BJ (cell line): ENCODE results near the gene PDE1C. TPM values are rescaled to one million over a fixed set of nuclear protein-coding genes. Genes with fewer than 3 reads are reported as not detected.
"Not testable (repeated sequence)": the region's sequence is repeated elsewhere in the genome, so short reads cannot be mapped to it uniquely, and the experiment has no call there.

Experiments
- CTCF ChIA-PET: fragments of 350-600 bp; formaldehyde crosslinking; extraction: SDS; loops from one replicate; lab custom pipeline; 2021; ENCODE audit warnings: antibody characterized with exemption, inconsistent platforms; lab: Yijun Ruan, JAX
- POLR2A ChIA-PET: fragments of 300-600 bp; sonication (Branson Sonifier 250); formaldehyde crosslinking; extraction: SDS; loops from one replicate; lab custom pipeline; 2021; ENCODE audit warnings: antibody characterized with exemption; lab: Charles Lee
- DNase-seq: peaks from one replicate; pipeline ENCODE4 v3.0.0-alpha.2; 2011; ENCODE audit warnings: low read depth
- H3K27me3 ChIP-seq: 2 replicates; pipeline ENCODE4 v1.6.0; 2011; ENCODE audit warnings: low read length; ENCODE audit not compliant: control insufficient read depth, insufficient read depth
- H3K36me3 ChIP-seq: 2 replicates; pipeline ENCODE4 v1.5.1; 2011; ENCODE audit warnings: low read length; ENCODE audit not compliant: control insufficient read depth, insufficient read depth
- H3K4me3 ChIP-seq: 2 replicates; pipeline ENCODE4 v1.5.1; 2011; ENCODE audit warnings: low read depth, mild to moderate bottlenecking, control low read depth, low read length
- CTCF ChIP-seq: IDR thresholded peaks from 2 replicates; pipeline ENCODE4 v1.5.1; 2011; ENCODE audit warnings: low read depth, mild to moderate bottlenecking, control low read depth, inconsistent platforms, low read length, moderate library complexity; ENCODE audit not compliant: insufficient read depth
- polyA plus RNA-seq: library from polyadenylated mRNA; depleted of rRNA; stranded (reverse); fragments of >200 nt; gene quantifications from 2 replicates; pipeline ENCODE4 v1.2.3, GENCODE V29; 2011

Gene PDE1C
- polyA plus RNA-seq, 1 experiment, result 19.6 TPM

GRCh38 chr7:32022966-32023365 lies 47.2 kb downstream of the PDE1C start:
- Histone ChIP-seq H3K4me3 (no peak overlapping the region), H3K27me3 (no peaks in the 10 kb centered on the region), H3K36me3 (0 out of 2 replicates have a peak, but pooled peaks cover 2% of the 10 kb centered on the region)
- DNase-seq, result no peak
- ChIA-PET CTCF (interaction anchor here (1.5 kb wide), 1 partner anchor 17 kb away, joined by 4 read pairs; no protein-coding TSS in a partner anchor), POLR2A (no interaction called here)
- no peak for TF ChIP-seq CTCF

GRCh38 chr7:32020551-32021159 lies 49.6 kb downstream of the PDE1C start:
- CTCF ChIA-PET, result interaction anchor here (0.8 to 1.3 kb wide), 2 partner anchors 17 to 277 kb away, joined by 3 read pairs; no protein-coding TSS in a partner anchor
- Histone ChIP-seq H3K27me3 (no peaks in the 10 kb centered on the region), H3K36me3 (0 out of 2 replicates have a peak, but pooled peaks cover 2% of the 10 kb centered on the region), H3K4me3 (no peak overlapping the region)
- TF ChIP-seq CTCF, result no peak
- POLR2A ChIA-PET, result interaction anchor here (1.0 kb wide), 1 partner anchor 48 kb away, joined by 3 read pairs; no protein-coding TSS in a partner anchor
- DNase-seq, result no peak

- Histone ChIP-seq H3K36me3 (no peaks in the 10 kb centered on the region), H3K27me3 (no peaks in the 10 kb centered on the region), H3K4me3 (no peak overlapping the region)
- POLR2A ChIA-PET, result interaction anchor here (0.5 kb wide), 1 partner anchor 58 kb away, joined by 3 read pairs; no protein-coding TSS in a partner anchor
- no peak for TF ChIP-seq CTCF
- no peak for DNase-seq
- CTCF ChIA-PET, result interaction anchor here (0.7 to 0.9 kb wide), 2 partner anchors 9 to 14 kb away, joined by 3 to 4 read pairs; no protein-coding TSS in a partner anchor
Observed at GRCh38 chr7:32018845-32019578, 51.2 kb downstream of the PDE1C start.

- POLR2A ChIA-PET, result no interaction called here
- Histone ChIP-seq H3K36me3 (no peaks in the 10 kb centered on the region), H3K4me3 (no peak overlapping the region), H3K27me3 (no peaks in the 10 kb centered on the region)
- CTCF ChIA-PET, result no interaction called here
- DNase-seq, result no peak
- TF ChIP-seq CTCF, result no peak
Observed at GRCh38 chr7:32015133-32015532, 55.1 kb downstream of the PDE1C start.

- H3K4me3 ChIP-seq, DNase-seq, H3K27me3 ChIP-seq, POLR2A ChIA-PET, CTCF ChIA-PET, H3K36me3 ChIP-seq: not testable (repeated sequence)
Observed at GRCh38 chr7:32013471-32013870, 56.7 kb downstream of the PDE1C start.
